H9 (cell line): ENCODE data around the gene ABCA13. TPM values are rescaled to one million over a fixed set of nuclear protein-coding genes. Genes with fewer than 3 reads are reported as not detected.

Experiments used
- DNase-seq: peaks from one replicate; pipeline ENCODE4 v3.0.0-alpha.2; 2017
- H2AFZ ChIP-seq: one replicate; pipeline ENCODE4 v1.6.1; 2013; ENCODE audit warnings: mild to moderate bottlenecking, low read length, control low read depth, moderate library complexity
- H2AK5ac ChIP-seq: 2 replicates; pipeline ENCODE4 v1.6.1; 2013; ENCODE audit warnings: low read length, control low read depth, mixed read lengths; ENCODE audit not compliant: insufficient read length
- H2BK120ac ChIP-seq: one replicate; pipeline ENCODE4 v1.6.1; 2013; ENCODE audit warnings: low read depth, mild to moderate bottlenecking, low read length, control low read depth, inconsistent platforms; ENCODE audit not compliant: poor library complexity, severe bottlenecking
- H2BK12ac ChIP-seq: 2 replicates; pipeline ENCODE4 v1.6.1; 2013; ENCODE audit warnings: low read length, control low read depth, mixed read lengths, low read depth; ENCODE audit not compliant: insufficient read length
- H2BK15ac ChIP-seq: 2 replicates; pipeline ENCODE4 v1.6.1; 2013; ENCODE audit warnings: low read depth, low read length, control low read depth
- H2BK20ac ChIP-seq: one replicate; pipeline ENCODE4 v1.6.1; 2013; ENCODE audit warnings: low read depth, mild to moderate bottlenecking, low read length, control low read depth, inconsistent platforms; ENCODE audit not compliant: poor library complexity, severe bottlenecking
- H2BK5ac ChIP-seq: 2 replicates; pipeline ENCODE4 v1.6.1; 2013; ENCODE audit warnings: low read length, control low read depth, mixed read lengths; ENCODE audit not compliant: insufficient read length
- H3K14ac ChIP-seq: 2 replicates; pipeline ENCODE4 v1.6.1; 2013; ENCODE audit warnings: low read length, control low read depth; ENCODE audit not compliant: insufficient read depth
- H3K18ac ChIP-seq: 2 replicates; pipeline ENCODE4 v1.6.1; 2013; ENCODE audit warnings: low read depth, mild to moderate bottlenecking, mixed read lengths, low read length, control low read depth; ENCODE audit not compliant: insufficient read length
- H3K23ac ChIP-seq: 2 replicates; pipeline ENCODE4 v1.6.1; 2013; ENCODE audit warnings: low read length, control low read depth, mixed read lengths, low read depth; ENCODE audit not compliant: insufficient read length
- H3K23me2 ChIP-seq: 2 replicates; pipeline ENCODE4 v1.6.1; 2013; ENCODE audit warnings: low read depth, mild to moderate bottlenecking, mixed read lengths, low read length, control low read depth; ENCODE audit not compliant: insufficient read length, poor library complexity, severe bottlenecking
- H3K27ac ChIP-seq: 2 replicates; pipeline ENCODE4 v1.5.1; 2013; ENCODE audit warnings: low read length, control low read depth, mixed read lengths, low read depth; ENCODE audit not compliant: insufficient read length
- H3K27me3 ChIP-seq: 2 replicates; pipeline ENCODE4 v1.6.1; 2013; ENCODE audit warnings: low read length, control low read depth, inconsistent platforms; ENCODE audit not compliant: insufficient read depth
- H3K4ac ChIP-seq: 2 replicates; pipeline ENCODE4 v1.6.1; 2013; ENCODE audit warnings: low read depth, mild to moderate bottlenecking, control low read depth, inconsistent platforms, low read length, moderate library complexity
- H3K4me1 ChIP-seq: 2 replicates; pipeline ENCODE4 v1.6.1; 2013; ENCODE audit warnings: low read length, control low read depth, inconsistent platforms; ENCODE audit not compliant: insufficient read depth
- H3K4me2 ChIP-seq: 2 replicates; pipeline ENCODE4 v1.6.1; 2013; ENCODE audit warnings: low read length, control low read depth, mixed read lengths; ENCODE audit not compliant: insufficient read length, insufficient read depth
- H3K56ac ChIP-seq: 2 replicates; pipeline ENCODE4 v1.6.1; 2013; ENCODE audit warnings: low read depth, mild to moderate bottlenecking, mixed read lengths, low read length, control low read depth; ENCODE audit not compliant: insufficient read length
- H3K79me1 ChIP-seq: 2 replicates; pipeline ENCODE4 v1.6.1; 2013; ENCODE audit warnings: low read depth, mild to moderate bottlenecking, moderate library complexity, low read length, control low read depth, inconsistent platforms; ENCODE audit not compliant: insufficient read depth, poor library complexity, severe bottlenecking
- H3K79me2 ChIP-seq: 2 replicates; pipeline ENCODE4 v1.6.1; 2013; ENCODE audit warnings: low read length, control low read depth, inconsistent platforms; ENCODE audit not compliant: insufficient read depth
- H3K9ac ChIP-seq: 2 replicates; pipeline ENCODE4 v1.6.1; 2013; ENCODE audit warnings: low read length, control low read depth, mixed read lengths; ENCODE audit not compliant: insufficient read length; ENCODE audit errors: extremely low read depth
- H3K9me3 ChIP-seq: one replicate; pipeline ENCODE4 v1.6.1; 2013; ENCODE audit warnings: low read depth, low read length, inconsistent platforms; ENCODE audit not compliant: control insufficient read depth
- H3T11ph ChIP-seq: one replicate; pipeline ENCODE4 v1.6.1; 2013; ENCODE audit warnings: mild to moderate bottlenecking, low read length, control low read depth, inconsistent platforms
- H4K20me1 ChIP-seq: one replicate; pipeline ENCODE4 v1.6.1; 2013; ENCODE audit not compliant: control insufficient read depth, insufficient read length, insufficient read depth
- H4K5ac ChIP-seq: 2 replicates; pipeline ENCODE4 v1.6.1; 2013; ENCODE audit warnings: low read depth, mild to moderate bottlenecking, mixed read lengths, low read length, control low read depth; ENCODE audit not compliant: insufficient read length
- H4K8ac ChIP-seq: replicated peaks from 2 replicates; pipeline ENCODE4 v1.6.1; 2013; ENCODE audit warnings: low read length, control low read depth, mixed read lengths, low read depth; ENCODE audit not compliant: insufficient read length
- H4K91ac ChIP-seq: 2 replicates; pipeline ENCODE4 v1.6.1; 2013; ENCODE audit warnings: low read depth, mild to moderate bottlenecking, moderate library complexity, mixed read lengths, low read length, control low read depth; ENCODE audit not compliant: insufficient read length
- H3K27ac Mint-ChIP-seq, 3 experiments: 2 replicates in 2 of 3; 3 replicates in 1 of 3; pipeline ENCODE4 v1.8.0; 2020 to 2021; ENCODE audit warnings: mixed read lengths in 3 of 3, mild to moderate bottlenecking in 1 of 3, moderate library complexity in 1 of 3
- H3K27me3 Mint-ChIP-seq: 2 replicates; pipeline ENCODE4 v1.8.0; 2021; ENCODE audit warnings: low read depth, mild to moderate bottlenecking, moderate library complexity, mixed read lengths
- H3K36me3 Mint-ChIP-seq, 3 experiments: 2 replicates in 2 of 3; 3 replicates in 1 of 3; pipeline ENCODE4 v1.8.0; 2020 to 2021; ENCODE audit warnings: low read depth in 3 of 3, mixed read lengths in 3 of 3; ENCODE audit not compliant: insufficient read depth in 1 of 3
- H3K4me1 Mint-ChIP-seq, 2 experiments: 2 replicates each; pipeline ENCODE4 v1.8.0; 2020; ENCODE audit warnings: mixed read lengths in 2 of 2
- H3K4me3 Mint-ChIP-seq, 2 experiments: 2 replicates in 1 of 2; 3 replicates in 1 of 2; pipeline ENCODE4 v1.8.0; 2020 to 2021; ENCODE audit warnings: mild to moderate bottlenecking in 2 of 2, mixed read lengths in 2 of 2, moderate library complexity in 1 of 2
- H3K9me3 Mint-ChIP-seq, 2 experiments: 2 replicates in 1 of 2; 3 replicates in 1 of 2; pipeline ENCODE4 v1.8.0; 2020; ENCODE audit warnings: mild to moderate bottlenecking in 2 of 2, mixed read lengths in 2 of 2, moderate library complexity in 1 of 2
- CTCF ChIP-seq: fragments of 200-600 bp; sonication (generic); conservative IDR thresholded peaks from 3 replicates; pipeline ENCODE4 v1.8.0; 2021; ENCODE audit warnings: antibody characterized with exemption, mild to moderate bottlenecking
- WGBS: extraction: QIAGEN DNeasy Blood & Tissue Kit; methylation state at CpG from one replicate; pipeline ENCODE4 v1.1.7; 2013; ENCODE audit warnings: missing lambda C conversion rate, low lambda C conversion rate, mixed read lengths; ENCODE audit not compliant: insufficient read length; ENCODE audit errors: extremely low coverage; 5-methylcytosine and 5-hydroxymethylcytosine counted together
- total RNA-seq: library from RNA; stranded (reverse); gene quantifications from 2 replicates; pipeline ENCODE4 v1.2.1, GENCODE V29; 2021

Gene ABCA13
- total RNA-seq, 1 experiment from 2014 or later: 0.11 TPM

GRCh38 chr7:48408731-48409130, 237.5 kb downstream of the ABCA13 start:
- H3K79me2 ChIP-seq: no peaks in the 10 kb centered on the region
- no peak overlapping the region for H3K4ac ChIP-seq
- H4K91ac ChIP-seq: no peak overlapping the region
- H3K27ac Mint-ChIP-seq: no peak overlapping the region
- peaks cover 3 to 4% of the 10 kb centered on the region in 2 experiments; a peak in 3 of 4 replicates for H3K4me1 Mint-ChIP-seq
- H3K4me2 ChIP-seq: no peak overlapping the region
- no peak overlapping the region for H2BK15ac ChIP-seq
- H3K27ac ChIP-seq: no peak overlapping the region
- H3K14ac ChIP-seq: no peak overlapping the region
- no peak overlapping the region for H4K5ac ChIP-seq
- H3K9me3 Mint-ChIP-seq: no peaks in the 10 kb centered on the region; a peak in 1 of 5 replicates
- H3K9ac ChIP-seq: no peak overlapping the region
- H3K79me1 ChIP-seq: no peaks in the 10 kb centered on the region
- H3K9me3 ChIP-seq: no peaks in the 10 kb centered on the region
- no peak overlapping the region for H3K56ac ChIP-seq
- WGBS: no CpG with 5 or more reads among the region's 4 CpGs
- H3K23ac ChIP-seq: no peak overlapping the region
- H3K27me3 Mint-ChIP-seq: peaks cover 1% of the 10 kb centered on the region; the same call in 1 of the 2 replicates
- no peak overlapping the region for H2BK120ac ChIP-seq
- no peaks in the 10 kb centered on the region for H3K23me2 ChIP-seq
- H4K8ac ChIP-seq: no peak overlapping the region
- H3K27me3 ChIP-seq: no peaks in the 10 kb centered on the region
- H3K4me3 Mint-ChIP-seq: no peak overlapping the region
- no peaks in the 10 kb centered on the region for H4K20me1 ChIP-seq
- no peak overlapping the region for H2AK5ac ChIP-seq
- H2BK12ac ChIP-seq: no peak overlapping the region
- no peak overlapping the region for H2AFZ ChIP-seq
- DNase-seq: no peak
- H3T11ph ChIP-seq: no peak overlapping the region
- no peak for TF ChIP-seq CTCF
- no peak overlapping the region for H3K18ac ChIP-seq
- H2BK5ac ChIP-seq: no peak overlapping the region
- H2BK20ac ChIP-seq: no peak overlapping the region
- H3K36me3 Mint-ChIP-seq: no peaks in the 10 kb centered on the region
- no peaks in the 10 kb centered on the region for H3K4me1 ChIP-seq
